PC-9 (cell line): ENCODE measurements around the gene UVSSA. TPM values are rescaled to one million over a fixed set of nuclear protein-coding genes. Genes with fewer than 3 reads are reported as not detected.

ENCODE experiments used
- BruUV-seq: library from RNA; stranded (reverse); fragments of 400-500 nt; replicated peaks from 2 replicates; lab custom pipeline; 2021; lab: Mats Ljungman, UMichigan
- CTCF ChIA-PET: fragments of 300-600 bp; sonication (Branson Sonifier 250); formaldehyde crosslinking; loops from one replicate; lab custom pipeline; 2022; ENCODE audit warnings: antibody characterized with exemption; lab: Charles Lee
- POLR2A ChIA-PET: fragments of 300-600 bp; sonication (Branson Sonifier 250); formaldehyde crosslinking; loops from one replicate; lab custom pipeline; 2022; ENCODE audit warnings: antibody characterized with exemption; ENCODE audit not compliant: unreplicated experiment; lab: Charles Lee
- DNase-seq, 2 experiments: peaks; one replicate each; pipeline versions ENCODE4 v3.0.0 to v3.0.0-alpha.2; 2015 to 2022; ENCODE audit warnings: mixed read lengths in 1 of 2
- H2AFZ ChIP-seq: fragments of 200-600 bp; sonication (generic); 2 replicates; pipeline ENCODE4 v1.8.1; 2017; ENCODE audit warnings: antibody characterized with exemption
- H3F3A ChIP-seq: fragments of 200-600 bp; sonication (generic); 2 replicates; pipeline ENCODE4 v1.8.1; 2017; ENCODE audit warnings: antibody characterized with exemption, mild to moderate bottlenecking, low read depth; ENCODE audit not compliant: insufficient read depth
- H3K27ac ChIP-seq: fragments of 200-600 bp; sonication (generic); 2 replicates; pipeline ENCODE4 v1.6.1; 2016; ENCODE audit warnings: mixed run types
- H3K27me3 ChIP-seq: fragments of 200-600 bp; sonication (generic); 2 replicates; pipeline ENCODE4 v1.6.1; 2016; ENCODE audit warnings: low read depth, mixed run types; ENCODE audit not compliant: insufficient read depth
- H3K36me3 ChIP-seq: fragments of 200-600 bp; sonication (generic); 2 replicates; pipeline ENCODE4 v1.6.1; 2016; ENCODE audit warnings: low read depth, mixed run types
- H3K4me1 ChIP-seq: fragments of 200-600 bp; sonication (generic); replicated peaks from 2 replicates; pipeline ENCODE4 v1.6.1; 2016; ENCODE audit warnings: mixed run types; ENCODE audit not compliant: insufficient read depth
- H3K4me2 ChIP-seq: fragments of 200-600 bp; sonication (generic); 2 replicates; pipeline ENCODE4 v1.6.1; 2017; ENCODE audit warnings: mixed run types
- H3K4me3 ChIP-seq: fragments of 200-600 bp; sonication (generic); 2 replicates; pipeline ENCODE4 v1.6.1; 2016; ENCODE audit warnings: mixed run types
- H3K79me2 ChIP-seq: fragments of 200-600 bp; sonication (generic); 2 replicates; pipeline ENCODE4 v1.6.1; 2017; ENCODE audit warnings: low read depth, mixed run types
- H3K9me2 ChIP-seq: fragments of 200-600 bp; sonication (generic); 2 replicates; pipeline ENCODE4 v1.8.1; 2017; ENCODE audit warnings: mild to moderate bottlenecking; ENCODE audit not compliant: insufficient read depth
- H3K9me3 ChIP-seq: fragments of 200-600 bp; sonication (generic); 2 replicates; pipeline ENCODE4 v1.8.1; 2016; ENCODE audit warnings: low read depth; ENCODE audit not compliant: insufficient read depth
- H4K20me1 ChIP-seq: fragments of 200-600 bp; sonication (generic); 2 replicates; pipeline ENCODE4 v1.8.1; 2017; ENCODE audit not compliant: insufficient read depth
- EZH2 ChIP-seq: fragments of 200-600 bp; sonication (generic); IDR thresholded peaks from 2 replicates; pipeline ENCODE4 v1.8.0; 2017; ENCODE audit warnings: antibody characterized with exemption, low read depth
- intact Hi-C: fragments of 100-400 bp; cut with micrococcal nuclease; formaldehyde crosslinking; loops from one replicate; pipeline ENCODE4 v1.10.0; 2022; ENCODE audit not compliant: unreplicated experiment
- total RNA-seq: library from RNA; stranded (reverse); gene quantifications from 2 replicates; pipeline ENCODE4 v1.2.3, GENCODE V29; 2021
- TF ChIP-seq, protein P1 (sequence below): fragments of 200-600 bp; sonication (generic); conservative IDR thresholded peaks from 2 replicates; pipeline ENCODE4 v1.6.1; 2017; ENCODE audit warnings: mixed run types, antibody characterized with exemption, mild to moderate bottlenecking, moderate library complexity

UVSSA gene
- total RNA-seq, 1 experiment from 2014 or later: 24.3 TPM

DNA sequence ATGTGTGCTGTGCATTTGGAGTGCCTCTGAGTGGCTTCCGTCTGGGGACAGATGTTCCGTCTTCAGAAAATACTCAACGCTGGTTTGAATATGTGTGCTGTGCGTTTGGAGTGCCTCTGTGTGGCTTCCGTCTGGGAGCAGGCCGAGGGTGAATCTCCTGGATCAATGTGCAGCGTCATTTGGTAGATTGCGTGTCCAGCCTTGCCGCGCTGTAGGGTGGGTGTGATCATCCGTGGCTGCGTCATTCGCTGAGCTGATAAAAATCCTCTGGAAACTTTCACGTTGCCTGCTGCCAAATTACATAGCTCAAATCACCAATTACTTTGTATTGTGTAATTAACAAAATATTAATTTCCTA is 12.1 kb downstream of the UVSSA start:
- POLR2A ChIA-PET: no interaction called here

GRCh38 chr4:1359976-1360375 is 13.0 kb downstream of the UVSSA start:
- intact Hi-C loops: loop anchor here (10.0 kb wide), 1 partner anchor 245 kb away; no protein-coding TSS in a partner anchor
- Histone ChIP-seq H3K9me3 (no peaks in the 10 kb centered on the region), H2AFZ (no peak overlapping the region), H3F3A (no peaks in the 10 kb centered on the region), H3K9me2 (no peaks in the 10 kb centered on the region), H3K79me2 (no peaks in the 10 kb centered on the region), H3K4me3 (no peak overlapping the region), H3K4me1 (no peaks in the 10 kb centered on the region), H3K4me2 (no peak overlapping the region), H3K36me3 (no peaks in the 10 kb centered on the region), H3K27ac (no peak overlapping the region), H3K27me3 (no peaks in the 10 kb centered on the region), H4K20me1 (no peaks in the 10 kb centered on the region)
- DNase-seq: no peak
- no peak for TF ChIP-seq EZH2
- TF ChIP-seq, protein P1, sequence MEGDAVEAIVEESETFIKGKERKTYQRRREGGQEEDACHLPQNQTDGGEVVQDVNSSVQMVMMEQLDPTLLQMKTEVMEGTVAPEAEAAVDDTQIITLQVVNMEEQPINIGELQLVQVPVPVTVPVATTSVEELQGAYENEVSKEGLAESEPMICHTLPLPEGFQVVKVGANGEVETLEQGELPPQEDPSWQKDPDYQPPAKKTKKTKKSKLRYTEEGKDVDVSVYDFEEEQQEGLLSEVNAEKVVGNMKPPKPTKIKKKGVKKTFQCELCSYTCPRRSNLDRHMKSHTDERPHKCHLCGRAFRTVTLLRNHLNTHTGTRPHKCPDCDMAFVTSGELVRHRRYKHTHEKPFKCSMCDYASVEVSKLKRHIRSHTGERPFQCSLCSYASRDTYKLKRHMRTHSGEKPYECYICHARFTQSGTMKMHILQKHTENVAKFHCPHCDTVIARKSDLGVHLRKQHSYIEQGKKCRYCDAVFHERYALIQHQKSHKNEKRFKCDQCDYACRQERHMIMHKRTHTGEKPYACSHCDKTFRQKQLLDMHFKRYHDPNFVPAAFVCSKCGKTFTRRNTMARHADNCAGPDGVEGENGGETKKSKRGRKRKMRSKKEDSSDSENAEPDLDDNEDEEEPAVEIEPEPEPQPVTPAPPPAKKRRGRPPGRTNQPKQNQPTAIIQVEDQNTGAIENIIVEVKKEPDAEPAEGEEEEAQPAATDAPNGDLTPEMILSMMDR: no peak
- no TSS peak for BruUV-seq
- POLR2A ChIA-PET: no interaction called here
- CTCF ChIA-PET: no interaction called here

More for the DNA sequence above, 12.1 kb downstream of the UVSSA start:
- Histone ChIP-seq H3F3A (no peaks in the 10 kb centered on the region), H3K9me3 (no peaks in the 10 kb centered on the region), H3K36me3 (no peaks in the 10 kb centered on the region), H3K79me2 (no peaks in the 10 kb centered on the region), H3K4me1 (no peaks in the 10 kb centered on the region), H4K20me1 (no peaks in the 10 kb centered on the region), H3K27me3 (no peaks in the 10 kb centered on the region), H3K27ac (no peak overlapping the region), H3K4me3 (no peak overlapping the region), H2AFZ (no peak overlapping the region), H3K4me2 (no peak overlapping the region), H3K9me2 (no peaks in the 10 kb centered on the region)
- no peak for DNase-seq
- intact Hi-C loops: loop anchor here (10.0 kb wide), 1 partner anchor 246 kb away; no protein-coding TSS in a partner anchor
- no peak for TF ChIP-seq EZH2
- TF ChIP-seq, protein P1: no peak
- CTCF ChIA-PET: no interaction called here
- BruUV-seq: no TSS peak

DNA sequence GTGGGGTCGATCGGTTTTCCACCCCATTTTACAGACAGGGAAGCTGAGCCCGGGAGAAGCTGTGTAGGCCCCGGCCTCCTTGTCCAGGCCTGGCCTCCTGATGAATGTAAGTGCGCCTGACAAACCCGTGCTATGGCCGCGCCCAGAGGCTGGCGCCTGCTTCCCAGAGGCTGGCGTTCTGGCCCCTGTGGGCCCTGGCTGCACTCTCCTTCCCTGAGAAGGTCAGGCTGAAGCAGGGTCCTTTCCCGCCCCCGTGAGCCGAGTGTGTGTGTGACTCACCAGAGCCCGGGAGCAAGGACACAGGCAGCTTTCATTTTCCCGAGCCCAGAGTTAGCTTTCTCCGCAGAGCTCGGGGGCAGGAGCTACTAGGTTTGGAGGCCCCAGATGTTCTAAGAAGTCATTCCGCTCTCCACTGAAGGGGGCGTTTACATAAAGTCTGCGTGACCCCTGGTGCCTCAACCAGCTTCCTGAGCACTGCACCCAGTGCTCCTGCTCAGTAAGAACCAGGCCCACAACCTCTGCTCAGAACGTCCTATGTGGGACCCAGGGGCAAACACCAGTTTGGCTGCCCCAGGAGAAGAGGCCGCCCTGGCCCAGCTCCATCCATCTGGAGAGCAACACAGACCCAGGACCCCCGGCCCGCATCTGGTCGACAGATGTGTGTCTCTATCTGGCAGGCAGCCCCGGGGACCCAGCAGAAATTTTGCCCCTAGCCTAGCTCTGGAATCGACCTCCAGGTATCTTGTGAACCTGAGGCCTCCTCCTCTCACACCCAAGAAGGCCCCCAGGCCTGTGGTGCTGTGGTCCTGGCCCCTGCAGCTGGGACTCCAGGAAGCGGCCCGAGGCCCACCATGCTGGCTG is 13.6 kb downstream of the UVSSA start:
- H3K27me3 ChIP-seq: no peaks in the 10 kb centered on the region
- no peaks in the 10 kb centered on the region for H4K20me1 ChIP-seq
- intact Hi-C loops: no loop called here
- no peak overlapping the region for H3K27ac ChIP-seq
- H3K9me3 ChIP-seq: no peaks in the 10 kb centered on the region
- no peaks in the 10 kb centered on the region for H3F3A ChIP-seq
- no peak overlapping the region for H3K4me2 ChIP-seq
- BruUV-seq: no TSS peak
- ChIA-PET POLR2A (no interaction called here), CTCF (interaction anchor here (0.6 kb wide), 1 partner anchor 353 kb away, joined by 3 read pairs; no protein-coding TSS in a partner anchor)
- H3K36me3 ChIP-seq: no peaks in the 10 kb centered on the region
- TF ChIP-seq, protein P1: no peak
- TF ChIP-seq EZH2: no peak
- H2AFZ ChIP-seq: no peak overlapping the region
- no peaks in the 10 kb centered on the region for H3K9me2 ChIP-seq
- H3K79me2 ChIP-seq: no peaks in the 10 kb centered on the region
- no peak overlapping the region for H3K4me3 ChIP-seq
- no peaks in the 10 kb centered on the region for H3K4me1 ChIP-seq
- no peak for DNase-seq
